ENCODE data around the gene VAV3.

VAV3 gene

DNA sequence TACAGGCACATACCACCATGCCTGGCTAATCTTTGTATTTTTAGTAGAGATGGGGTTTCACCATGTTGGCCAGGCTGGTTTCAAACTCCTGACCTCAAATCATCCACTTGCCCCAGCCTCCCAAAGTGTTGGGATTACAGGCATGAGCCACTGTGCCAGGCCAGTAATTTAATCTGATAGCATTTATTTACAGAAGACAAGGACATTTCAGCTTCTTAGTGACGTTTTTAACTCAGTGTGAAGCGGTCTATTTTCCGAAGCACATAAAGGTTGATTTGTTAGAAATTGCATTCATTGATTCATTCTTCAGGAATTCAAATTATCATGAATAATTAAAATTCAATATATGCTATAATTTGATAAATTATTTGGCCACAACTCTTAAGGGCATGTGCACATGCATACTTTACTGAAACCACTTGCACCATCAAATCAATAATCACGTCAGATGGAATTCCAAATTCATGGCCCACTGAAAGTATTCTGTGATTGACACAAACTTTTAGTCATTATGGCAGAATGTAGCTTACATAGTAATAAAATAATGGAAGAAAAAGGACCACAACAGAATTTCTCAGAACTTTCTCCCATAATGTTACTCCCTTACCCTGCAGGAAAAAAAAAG is 339.5 kb downstream of the VAV3 start:
- DNase-seq: no peak

DNA sequence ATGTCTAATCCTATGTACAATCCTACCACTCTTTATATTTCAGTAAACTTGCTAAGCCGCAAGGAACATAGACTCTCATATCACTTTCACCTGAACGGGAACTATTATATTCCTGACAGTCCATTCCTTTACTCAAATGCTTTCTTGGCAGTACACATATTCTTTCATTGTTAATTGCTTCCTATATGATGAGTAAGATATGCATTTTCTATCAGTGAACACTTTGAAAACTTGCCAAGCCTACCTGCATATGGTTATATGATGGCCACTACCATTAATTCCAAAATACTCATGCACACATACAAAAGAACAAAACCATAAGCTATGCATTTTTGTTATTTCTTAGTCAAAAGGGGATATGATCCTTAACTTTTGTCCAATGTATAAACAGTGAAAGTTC is 341.5 kb downstream of the VAV3 start:
- no peak for DNase-seq

DNA sequence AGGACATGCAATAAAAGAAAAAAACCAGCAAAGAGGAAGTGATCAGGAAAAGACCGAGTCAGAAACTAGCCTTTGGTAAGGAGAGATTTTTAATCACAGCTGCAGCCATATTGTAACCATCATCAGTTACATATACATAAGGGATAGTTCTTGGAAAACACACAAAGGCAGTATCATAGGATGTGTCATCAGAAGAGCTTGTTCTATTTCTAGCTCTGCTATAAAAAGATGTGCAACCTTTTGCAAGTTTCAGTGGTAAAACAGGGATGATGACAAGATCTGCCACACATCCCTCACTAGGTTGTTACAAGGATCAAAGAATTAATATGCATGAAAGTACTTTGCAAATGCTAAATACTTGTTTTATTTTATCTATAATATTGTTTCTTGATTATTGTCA is 342.0 kb downstream of the VAV3 start:
- no peak for DNase-seq

DNA sequence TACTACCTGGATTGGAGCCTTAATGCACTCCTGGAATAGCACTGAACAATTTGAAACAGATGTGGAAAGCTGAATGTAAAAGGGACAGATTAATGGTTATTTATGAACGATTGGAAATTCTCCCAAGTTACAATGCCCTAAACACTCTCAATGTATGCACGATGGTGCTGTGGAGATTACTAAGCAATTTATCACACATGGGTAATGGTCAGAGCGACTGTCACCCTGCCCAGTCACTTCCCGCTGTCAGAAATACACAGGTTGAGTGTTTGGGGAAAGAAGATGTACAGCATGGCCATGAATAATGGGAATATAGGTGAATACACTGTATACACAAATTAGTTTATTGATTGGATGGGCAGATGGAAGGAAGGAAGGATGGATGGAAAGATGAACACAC is 342.4 kb downstream of the VAV3 start:
- DNase-seq: no peak

DNA sequence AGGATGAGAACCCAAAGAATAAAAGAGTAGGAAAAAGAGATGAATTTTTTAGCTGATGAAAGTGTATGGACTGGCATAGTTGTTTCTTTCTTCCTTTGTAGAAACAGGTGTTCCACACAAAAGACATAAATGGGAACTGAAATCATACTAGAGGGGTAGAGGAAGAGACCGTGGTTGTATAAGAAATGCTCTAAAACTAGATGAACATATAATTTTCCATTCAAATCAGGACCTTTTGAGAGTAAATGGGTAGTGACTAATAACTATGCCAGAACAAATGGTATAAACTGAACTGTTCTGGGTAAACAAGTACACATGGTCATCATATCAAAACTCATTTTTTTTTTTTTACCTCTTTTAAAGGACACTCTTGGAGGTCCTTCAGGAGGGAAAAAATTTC is 344.2 kb downstream of the VAV3 start:
- DNase-seq: no peak

DNA sequence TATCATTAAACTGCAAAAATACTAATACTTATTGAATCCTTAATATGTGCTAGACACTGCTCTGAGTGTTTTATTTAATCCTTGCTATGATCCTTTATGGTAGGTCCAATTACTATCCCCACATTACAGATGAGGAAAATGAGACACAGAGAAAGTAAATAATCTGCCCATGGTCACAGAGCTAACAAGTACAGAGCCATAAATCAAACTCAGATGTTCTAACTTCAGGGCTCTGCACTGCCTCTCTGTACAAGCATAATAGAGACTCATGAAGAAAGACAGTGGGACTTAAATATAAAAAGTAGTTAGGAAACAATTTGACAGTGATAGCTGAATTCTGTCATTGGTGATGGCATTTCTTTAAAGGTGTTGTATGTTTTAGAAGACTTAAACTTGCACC is 346.4 kb downstream of the VAV3 start:
- peak in 1 of 3 experiments; percentile 3 for DNase-seq

DNA sequence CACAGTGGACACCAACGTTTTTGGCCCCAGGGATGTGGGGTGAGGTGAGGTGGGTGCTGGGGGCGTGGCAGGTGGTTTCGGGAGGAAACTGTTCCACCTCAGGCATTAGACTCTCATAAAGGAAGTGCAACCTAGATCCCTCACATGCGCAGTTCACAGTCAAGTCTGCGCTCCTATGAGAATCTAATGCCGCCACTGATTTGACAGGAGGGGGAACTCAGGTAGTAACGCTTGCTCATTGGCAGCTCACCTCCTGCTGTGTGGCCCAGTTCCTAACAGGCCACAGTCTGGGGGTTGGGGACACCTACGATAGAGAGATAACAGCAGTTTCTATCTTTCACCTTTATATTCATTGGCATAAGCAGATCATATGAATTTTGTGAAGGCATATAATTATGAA is 347.1 kb downstream of the VAV3 start:
- no peak for DNase-seq

DNA sequence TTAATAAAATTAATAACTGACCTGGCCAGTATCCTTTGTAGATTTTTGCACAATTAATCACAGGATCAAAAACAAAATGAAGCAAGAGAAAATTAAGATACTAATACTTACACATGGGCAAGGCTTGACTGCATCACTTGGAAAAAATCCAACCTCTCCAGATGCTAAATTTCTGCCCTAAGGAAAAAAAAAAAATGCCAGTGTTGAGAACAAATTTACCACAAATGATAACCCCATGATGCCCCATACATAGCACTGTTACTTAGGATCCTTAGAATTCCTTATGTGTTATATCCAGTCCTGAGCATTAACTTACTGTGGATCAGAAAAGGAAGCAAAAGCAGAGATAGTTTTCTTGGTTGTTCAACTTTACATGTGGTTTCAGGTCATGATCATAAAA is 347.5 kb downstream of the VAV3 start:
- no peak for DNase-seq

DNA sequence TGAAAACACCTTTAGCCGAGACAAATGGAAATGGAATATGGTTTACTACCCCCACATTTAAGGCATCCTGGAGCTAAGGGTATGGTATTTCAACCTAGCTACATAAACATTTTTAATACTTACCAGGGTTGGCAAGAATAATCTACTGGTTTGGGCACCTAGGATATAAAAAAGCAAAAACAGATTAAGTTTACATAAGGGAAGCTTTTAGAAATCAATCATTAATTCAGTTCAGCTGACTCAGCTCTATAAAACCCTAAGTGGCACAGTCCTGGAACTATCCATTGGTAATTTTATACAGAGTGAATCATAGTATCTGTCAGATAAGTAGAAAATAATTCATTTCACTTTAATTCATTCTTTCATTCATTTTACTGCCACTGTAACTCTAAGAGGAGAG is 355.2 kb downstream of the VAV3 start:
- no peak for DNase-seq

DNA sequence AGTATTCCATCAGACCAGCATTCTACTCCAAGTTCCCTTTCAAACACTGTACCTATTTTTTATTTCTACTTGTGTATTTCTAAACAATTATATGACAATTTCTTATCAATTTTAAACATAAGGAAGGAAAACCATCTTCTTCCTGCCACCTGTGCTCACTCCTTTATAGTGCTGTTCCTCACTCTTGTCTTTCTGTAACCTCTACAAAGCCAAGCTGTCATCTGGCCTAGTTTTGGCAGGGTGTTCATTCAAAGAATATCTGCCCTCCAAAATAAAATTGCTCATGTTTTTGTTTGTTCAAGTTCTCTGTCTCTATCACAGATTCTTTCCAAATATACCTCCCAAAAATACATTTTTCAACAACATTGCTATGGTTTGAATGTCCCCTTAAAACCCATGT is 360.2 kb downstream of the VAV3 start:
- no peak for DNase-seq

DNA sequence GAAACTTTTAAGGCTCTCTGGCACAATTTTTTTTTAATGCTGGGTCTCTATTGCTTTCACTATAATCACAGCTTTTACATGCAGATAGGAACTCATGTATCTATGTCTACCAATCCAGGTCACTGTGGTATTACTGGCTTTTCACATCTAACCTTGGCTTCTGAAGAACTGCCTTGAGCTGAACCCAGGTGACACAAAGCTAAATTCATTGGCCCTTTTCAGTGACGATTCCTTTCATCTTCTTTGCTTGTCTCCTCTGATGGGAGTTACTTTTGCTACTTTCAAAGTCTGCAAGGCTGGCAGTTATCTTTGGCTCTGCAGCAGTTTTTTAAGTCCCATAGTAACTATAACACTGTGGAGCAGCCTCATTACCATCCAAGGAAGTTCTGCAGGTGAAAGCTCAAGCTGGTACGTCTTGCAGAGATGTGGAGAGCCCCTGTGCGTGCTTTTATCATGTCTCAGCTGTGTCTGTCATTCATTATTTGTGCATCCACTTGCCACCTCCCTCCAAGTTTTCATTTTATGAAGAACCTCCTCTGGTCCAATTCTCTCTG is 364.3 kb downstream of the VAV3 start:
- no peak for DNase-seq

DNA sequence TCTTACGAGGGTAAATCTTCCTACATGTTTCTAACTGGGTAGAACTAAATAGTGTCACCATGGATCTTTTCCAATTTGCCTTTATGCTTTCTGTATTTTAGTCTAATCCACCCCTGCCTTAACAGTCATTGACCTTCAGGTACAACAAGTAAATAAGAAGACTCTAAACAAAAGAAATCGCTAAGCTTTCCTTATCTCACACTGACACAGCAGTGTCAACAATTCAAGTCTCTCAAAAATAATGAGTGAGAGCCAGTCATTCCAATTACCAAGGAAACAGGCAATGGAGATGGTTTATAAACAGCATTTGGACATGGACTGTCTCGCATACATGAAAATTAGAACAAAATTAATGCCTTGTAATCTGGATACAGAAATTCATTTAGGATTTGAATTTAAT is 365.8 kb downstream of the VAV3 start:
- peak in 1 of 3 experiments; percentile 26 for DNase-seq

DNA sequence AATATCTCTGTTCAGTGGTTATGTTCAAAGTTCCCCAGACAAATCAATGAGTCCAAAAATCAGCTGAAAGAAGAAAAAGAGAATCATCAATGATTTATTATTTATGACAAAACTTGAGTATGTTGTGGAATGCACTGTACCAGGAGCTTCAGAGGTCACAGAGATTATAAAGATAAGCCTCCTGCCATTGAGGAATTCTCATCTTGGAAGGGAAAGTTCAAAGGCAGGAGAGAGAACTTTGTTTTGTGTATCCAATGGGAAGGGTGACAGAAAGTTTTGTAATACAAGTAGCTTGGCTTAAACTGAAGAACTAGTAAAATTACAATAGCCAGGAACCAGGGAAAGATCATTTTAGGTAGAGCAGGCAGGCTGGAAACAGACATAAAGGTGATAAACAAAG is 367.7 kb downstream of the VAV3 start:
- no peak for DNase-seq

DNA sequence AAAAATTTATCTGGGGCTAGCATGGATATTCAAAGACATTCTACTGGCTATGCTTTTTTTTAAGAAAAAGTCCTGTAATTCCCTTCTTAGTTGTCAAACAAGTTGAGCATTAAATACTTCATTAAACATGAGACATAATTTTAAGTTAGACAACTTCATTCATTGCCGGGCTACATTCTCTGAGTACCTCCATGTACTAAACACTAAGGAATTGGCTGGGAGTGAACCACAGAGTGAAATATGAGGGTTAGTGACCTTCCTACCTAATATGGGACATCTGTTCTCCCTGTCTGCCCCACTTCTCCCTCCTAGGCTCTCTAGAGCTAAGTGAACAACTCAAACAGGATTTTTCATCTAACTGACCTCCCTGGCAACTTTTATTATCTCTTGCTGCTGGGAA is 370.4 kb downstream of the VAV3 start:
- DNase-seq: no peak

DNA sequence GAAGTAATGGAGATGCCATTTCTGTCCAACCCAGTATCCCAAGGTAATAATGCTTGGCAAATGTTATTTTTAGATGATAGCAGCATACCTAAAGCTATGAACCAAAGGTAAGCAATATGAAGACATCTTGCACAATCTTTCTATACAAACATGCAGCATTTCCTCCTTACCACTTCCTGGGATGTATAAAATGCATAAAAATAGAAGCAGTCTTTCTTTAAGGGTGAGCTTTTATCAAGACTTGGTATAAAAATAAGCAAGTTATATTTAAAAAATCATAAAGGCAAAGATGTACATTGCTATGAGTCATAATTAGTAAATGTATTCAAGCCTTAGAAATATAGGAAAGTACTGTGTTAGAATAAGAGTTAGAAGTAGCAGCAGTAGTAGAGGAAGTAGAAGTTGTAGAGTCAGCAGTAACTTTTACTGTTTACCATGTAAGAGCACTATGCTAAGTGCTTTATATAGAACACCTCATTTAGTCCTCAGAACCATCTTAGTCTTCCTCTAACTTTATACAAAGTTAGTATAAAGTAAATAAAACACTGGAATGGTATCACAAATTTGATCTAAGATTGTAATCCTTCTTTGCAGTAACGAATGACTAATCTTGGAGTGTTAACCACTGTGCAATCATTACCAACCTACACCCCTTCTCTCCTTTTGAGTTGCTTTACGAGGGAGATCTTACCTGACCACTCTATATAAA is 371.3 kb downstream of the VAV3 start:
- no peak for DNase-seq

DNA sequence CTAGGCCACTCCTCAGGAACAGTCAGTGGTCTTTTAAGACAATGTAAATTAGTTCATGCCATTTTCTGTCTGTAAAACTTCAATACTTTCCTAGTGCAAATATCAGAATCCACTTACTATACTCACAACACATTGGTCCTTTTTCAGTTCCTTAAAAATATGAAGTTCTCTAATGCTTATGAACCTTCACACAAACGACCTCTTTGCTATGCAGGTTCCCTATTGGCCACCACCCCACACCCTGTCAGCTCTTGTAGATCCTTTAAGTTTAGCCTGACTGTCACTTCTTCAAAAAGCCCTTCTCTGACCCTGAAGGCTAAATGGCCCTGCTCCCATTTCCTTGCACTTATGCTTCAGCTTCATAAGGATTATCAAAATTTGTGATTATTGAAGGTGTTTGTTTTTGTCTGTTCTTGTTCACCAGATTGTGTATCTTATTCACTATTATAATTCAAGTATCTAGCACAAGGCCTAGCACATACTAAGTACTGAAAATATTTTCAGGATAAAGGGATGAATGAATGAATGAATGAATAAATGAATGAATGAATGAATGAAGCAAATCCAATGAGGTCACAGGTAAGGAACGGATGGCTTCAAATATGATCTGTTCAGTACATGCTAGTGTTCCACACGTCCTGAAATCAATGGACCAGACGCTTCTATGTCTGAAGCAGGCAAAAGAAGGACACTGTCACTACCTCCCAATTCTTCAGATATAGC is 373.9 kb downstream of the VAV3 start:
- no peak for DNase-seq

DNA sequence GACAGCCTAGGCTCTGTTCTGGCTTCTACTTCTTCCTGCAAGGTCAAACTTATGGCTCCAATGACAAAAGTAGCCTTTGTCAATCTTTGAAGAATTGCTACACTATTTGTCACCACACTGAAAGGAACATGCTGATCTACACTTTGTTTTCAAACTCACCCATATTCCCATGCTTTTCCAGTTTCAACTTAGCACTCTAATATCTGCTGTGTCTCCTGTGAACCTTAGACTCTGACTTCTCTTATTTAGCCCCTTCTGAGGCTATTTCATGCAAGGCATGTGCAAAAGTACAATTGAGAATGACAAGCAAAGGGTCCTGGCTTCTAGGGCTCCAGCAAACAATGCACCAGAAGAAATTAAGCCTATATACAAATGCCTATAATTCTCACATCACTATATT is 374.9 kb downstream of the VAV3 start:
- no peak for DNase-seq

DNA sequence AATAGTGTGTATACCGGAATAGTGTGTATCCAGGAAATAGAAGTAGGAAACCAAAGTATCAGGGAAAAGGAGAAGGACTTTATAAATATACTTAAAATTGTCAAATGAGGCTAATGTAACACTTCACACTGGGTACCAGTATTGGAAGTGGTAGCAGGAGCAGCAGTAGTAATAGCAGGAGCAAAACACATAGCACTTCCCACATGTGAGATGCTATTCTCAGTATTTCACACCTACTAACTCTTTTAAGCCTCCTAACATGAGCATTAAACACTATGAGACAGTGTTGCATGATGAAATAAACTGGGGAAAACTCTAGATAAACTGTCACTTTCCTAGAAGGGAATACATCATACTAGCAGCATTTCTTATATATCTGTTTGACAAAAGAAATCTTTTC is 376.7 kb downstream of the VAV3 start:
- DNase-seq: no peak

DNA sequence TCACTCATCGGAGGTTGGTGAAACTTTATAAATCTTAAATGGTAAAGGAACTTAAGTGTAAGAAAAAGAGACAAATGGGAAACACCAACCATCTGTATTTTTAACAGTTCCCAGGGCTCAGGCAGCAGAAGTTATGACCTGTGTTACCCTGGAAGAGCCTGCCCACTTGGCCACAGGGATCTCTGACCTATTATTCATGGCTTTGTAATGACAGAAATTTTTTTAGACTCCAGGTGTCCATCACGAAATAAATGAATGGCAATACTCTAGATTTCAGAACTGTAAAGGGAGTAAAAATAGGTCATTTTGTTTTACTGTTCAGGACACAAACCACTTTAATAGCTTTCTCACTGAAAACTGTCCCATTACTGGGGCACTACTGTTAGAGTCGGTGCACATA is 389.8 kb downstream of the VAV3 start:
- DNase-seq: no peak

DNA sequence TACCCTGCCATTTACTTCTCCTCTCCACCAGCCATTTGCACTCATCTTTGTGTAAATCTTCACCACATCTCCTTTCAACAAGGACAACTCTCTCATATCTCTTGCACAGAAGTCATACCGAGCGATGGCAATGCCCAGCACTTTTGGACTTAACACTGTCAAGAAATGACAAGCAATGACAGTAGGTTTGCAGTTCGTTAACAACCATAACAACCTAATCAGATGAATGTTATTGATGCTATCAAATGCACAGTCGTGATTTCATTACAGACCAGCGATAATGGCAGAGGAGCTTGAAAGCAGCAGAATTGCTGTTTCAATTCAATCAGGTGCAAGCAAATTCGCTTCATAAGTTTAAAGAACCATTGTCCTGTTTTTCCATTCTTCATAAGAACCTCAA is 390.9 kb downstream of the VAV3 start:
- no peak for DNase-seq

DNA sequence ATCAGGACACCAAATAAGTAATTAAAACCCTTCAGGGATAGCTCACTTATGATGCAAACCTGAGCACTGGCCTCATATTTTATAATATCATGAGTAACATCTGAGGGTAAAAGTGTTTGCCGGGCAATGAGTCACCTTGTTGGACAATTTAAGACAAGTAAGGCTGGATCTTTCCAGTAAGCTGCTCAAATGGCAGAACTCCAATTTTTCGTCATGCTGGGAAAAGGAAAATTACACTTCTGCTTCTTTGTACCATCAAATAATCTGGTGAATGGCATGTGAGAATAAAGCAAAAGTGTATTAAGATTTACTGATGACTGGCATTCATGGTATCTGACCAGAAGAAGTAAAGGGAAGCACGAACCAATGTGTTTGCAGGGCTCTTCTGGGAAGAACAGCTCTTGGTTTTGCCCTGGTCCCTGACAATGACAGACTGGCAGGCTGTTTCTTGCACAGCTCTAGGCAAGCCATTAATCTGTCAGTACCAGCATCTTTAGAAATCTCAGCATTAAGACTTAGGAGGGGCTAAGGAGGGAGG is 392.2 kb downstream of the VAV3 start:
- DNase-seq: peak in 2 of 3 experiments; percentile 20 to 60

DNA sequence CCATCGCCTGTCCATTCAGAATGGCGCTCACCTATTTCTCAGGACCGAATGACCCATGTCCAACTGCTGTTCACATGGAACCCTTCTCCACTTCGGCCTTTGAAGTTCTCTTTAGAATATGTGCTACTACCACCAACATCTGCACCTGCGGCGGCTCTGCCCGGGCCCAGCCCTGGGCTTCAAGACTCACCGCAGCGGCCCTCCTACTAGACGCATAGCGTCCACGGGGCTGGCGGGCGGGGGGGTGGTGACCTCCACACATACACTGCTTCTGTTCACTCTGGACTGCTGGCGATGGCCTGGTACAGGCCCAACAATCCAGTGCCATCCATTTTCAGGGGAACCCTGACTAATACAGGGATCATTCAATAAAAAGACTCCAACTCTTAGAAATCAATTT is 394.2 kb downstream of the VAV3 start:
- DNase-seq: no peak

DNA sequence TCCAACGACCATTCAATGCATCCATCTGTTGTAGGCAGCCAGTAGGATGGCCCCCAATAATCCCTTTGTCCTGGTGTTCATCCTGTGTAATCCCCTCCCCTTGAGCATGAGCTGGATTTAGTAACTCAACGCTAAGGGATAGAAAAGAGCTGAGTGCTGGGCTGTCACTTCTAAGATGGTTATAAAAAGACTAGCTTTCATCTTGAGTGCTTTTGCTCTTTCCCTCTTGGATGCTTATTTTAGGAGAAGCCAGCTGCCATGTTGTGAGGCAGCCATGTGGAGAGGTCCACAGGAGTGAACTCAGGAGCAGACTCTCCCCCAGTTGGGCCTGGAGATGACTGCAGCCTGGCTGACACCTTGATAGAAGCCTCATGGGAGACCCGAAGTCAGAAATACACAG is 401.5 kb downstream of the VAV3 start:
- DNase-seq: no peak

DNA sequence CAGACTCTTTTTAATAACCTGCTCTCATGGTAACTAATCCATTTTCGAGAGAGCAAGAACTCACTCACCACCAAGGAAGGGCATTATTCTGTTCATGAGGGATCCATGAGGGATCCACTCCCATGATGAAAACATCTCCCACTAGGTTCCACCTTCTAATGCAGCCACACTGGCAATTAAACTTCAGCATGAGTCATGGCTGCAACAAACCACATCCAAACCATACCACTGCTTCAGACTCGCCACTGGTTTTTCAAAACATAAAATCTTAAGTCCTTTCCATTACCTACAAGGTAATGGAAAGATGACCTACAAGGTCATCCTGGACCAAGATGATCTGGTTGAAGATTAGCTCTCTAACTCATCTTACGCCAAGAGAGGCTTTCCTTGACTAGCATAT is 405.1 kb downstream of the VAV3 start:
- DNase-seq: no peak
